ENCODE results near the gene ORMDL3. TPM values are rescaled to one million over a fixed set of nuclear protein-coding genes. Genes with fewer than 3 reads are reported as not detected.

The ORMDL3 gene, protein sequence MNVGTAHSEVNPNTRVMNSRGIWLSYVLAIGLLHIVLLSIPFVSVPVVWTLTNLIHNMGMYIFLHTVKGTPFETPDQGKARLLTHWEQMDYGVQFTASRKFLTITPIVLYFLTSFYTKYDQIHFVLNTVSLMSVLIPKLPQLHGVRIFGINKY
- total RNA-seq, result 20.9 and 34.9 TPM in 2 replicates

GRCh38 chr17:39927101-39927928 is at the start of gene ORMDL3, which contains the start of gene LRRC3C:
ORMDL3 (minus strand) TSS chr17:39927601; CDS start chr17:39924203, 3,398 bp downstream.
LRRC3C (plus strand) TSS chr17:39927732; CDS start chr17:39941524, 13,792 bp downstream.

DNA sequence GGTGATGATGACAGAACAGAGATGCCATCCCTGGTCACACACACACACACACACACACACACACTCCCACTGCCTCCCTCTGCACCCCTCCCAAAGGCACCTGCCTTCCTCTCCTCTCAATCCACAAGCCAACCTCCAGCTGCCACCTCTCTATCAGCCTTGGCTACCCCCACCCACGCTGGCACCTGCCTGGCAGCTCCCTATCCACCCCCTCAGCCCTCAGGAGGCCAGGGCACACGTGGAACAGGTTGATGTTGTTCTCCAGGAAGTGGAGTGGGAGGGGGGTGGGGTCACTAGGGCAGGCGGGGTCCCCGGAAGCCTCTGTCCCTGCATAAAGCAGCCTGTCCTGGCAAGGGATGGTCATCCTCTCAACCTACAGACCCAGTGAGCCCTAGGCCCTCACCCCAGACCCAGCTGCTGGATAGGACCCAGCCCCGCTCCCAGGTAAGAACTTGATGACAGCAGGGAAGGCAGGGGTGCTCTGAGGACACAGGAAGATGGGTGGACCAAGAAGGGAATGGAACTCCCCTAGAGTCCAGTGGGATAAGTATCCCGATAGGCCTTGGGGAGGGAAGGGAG is 35.3 kb upstream of the ORMDL3 start, which contains the start of gene GSDMA:
Gene GSDMA, plus strand, starts transcription at position 363 of the 579 bp plus-strand sequence. CDS start 2,684 bp downstream, outside the sequence.

Other genes with a start within 250 kb of the ORMDL3 start
- gene PGAP3, start 239.5 kb downstream of the ORMDL3 start, total RNA-seq, result 3.6 and 4.9 TPM in 2 replicates
- gene ERBB2, start 227.5 kb downstream of the ORMDL3 start, total RNA-seq, result 2.8 and 5.6 TPM in 2 replicates
- gene MIEN1, start 197.1 kb downstream of the ORMDL3 start, total RNA-seq, result 19.9 and 20.3 TPM in 2 replicates
- not detected in 2 replicates for gene GRB7, start 189.7 kb downstream of the ORMDL3 start, total RNA-seq
- gene IKZF3, start 63.3 kb downstream of the ORMDL3 start, total RNA-seq, result not detected in 2 replicates
- gene ZPBP2, start 59.4 kb downstream of the ORMDL3 start, total RNA-seq, result not detected in 2 replicates
- 3.9 and 4.9 TPM in 2 replicates for gene GSDMB, start 9.0 kb downstream of the ORMDL3 start, total RNA-seq
- not detected in 2 replicates for gene LRRC3C, start 131 bp upstream of the ORMDL3 start, total RNA-seq
- not detected in 2 replicates for gene GSDMA, start 35.4 kb upstream of the ORMDL3 start, total RNA-seq
- 155 and 179 TPM in 2 replicates for gene PSMD3, start 53.2 kb upstream of the ORMDL3 start, total RNA-seq
- 1.6 and 5.0 TPM in 2 replicates for gene CSF3, start 87.8 kb upstream of the ORMDL3 start, total RNA-seq
- gene MED24, start 126.8 kb upstream of the ORMDL3 start, total RNA-seq, result 85.9 and 101 TPM in 2 replicates
- 22.9 and 24.5 TPM in 2 replicates for gene THRA, start 135.4 kb upstream of the ORMDL3 start, total RNA-seq
- gene NR1D1, start 173.0 kb upstream of the ORMDL3 start, total RNA-seq, result 2.3 and 2.9 TPM in 2 replicates
- 71.9 and 72.6 TPM in 2 replicates for gene MSL1, start 194.4 kb upstream of the ORMDL3 start, total RNA-seq
- gene CASC3, start 212.9 kb upstream of the ORMDL3 start, total RNA-seq, result 54.7 and 57.8 TPM in 2 replicates
- gene RAPGEFL1, start 249.9 kb upstream of the ORMDL3 start, total RNA-seq, result 2.2 and 2.6 TPM in 2 replicates

All from vein endothelial cell (primary cell).